Occipital lobe (tissue), 2 donors: ENCODE results near the gene HTR2A. TPM values are rescaled to one million over a fixed set of nuclear protein-coding genes. Genes with fewer than 3 reads are reported as not detected.

ENCODE experiments used
- DNase-seq: peaks from one replicate; lab custom pipeline; 2025; lab: John Stamatoyannopoulos, UW
- total RNA-seq: library from RNA; depleted of rRNA; stranded (reverse); fragments of >200 nt; gene quantifications from one replicate; pipeline ENCODE4 v1.2.3, GENCODE V29; 2014

Gene HTR2A
- total RNA-seq, 1 donor from 2014 or later: 9.2 TPM

GRCh38 chr13:46871557-46871956 is 25.3 kb downstream of the HTR2A start:
- no peak for DNase-seq

GRCh38 chr13:46868091-46868490 is 28.8 kb downstream of the HTR2A start:
- DNase-seq: no peak

GRCh38 chr13:46866150-46866549 is 30.7 kb downstream of the HTR2A start:
- DNase-seq: no peak

GRCh38 chr13:46864941-46865340 is 31.9 kb downstream of the HTR2A start:
- DNase-seq: no peak

GRCh38 chr13:46861959-46862358 is 34.9 kb downstream of the HTR2A start:
- no peak for DNase-seq

- DNase-seq: no peak
These were observed 36.1 kb downstream of the HTR2A start for GRCh38 chr13:46860722-46861121.

- no peak for DNase-seq
These were observed 38.1 kb downstream of the HTR2A start for GRCh38 chr13:46858776-46859175.

GRCh38 chr13:46858163-46858562 is 38.7 kb downstream of the HTR2A start:
- no peak for DNase-seq

GRCh38 chr13:46855664-46856063 is 41.2 kb downstream of the HTR2A start:
- DNase-seq: no peak

GRCh38 chr13:46855166-46855565 is 41.7 kb downstream of the HTR2A start:
- no peak for DNase-seq

- no peak for DNase-seq
These were observed 44.7 kb downstream of the HTR2A start for GRCh38 chr13:46852168-46852567.

- DNase-seq: no peak
These were observed 46.6 kb downstream of the HTR2A start for GRCh38 chr13:46850214-46850613.

GRCh38 chr13:46846726-46847125 is 50.1 kb downstream of the HTR2A start:
- no peak for DNase-seq

- no peak for DNase-seq
These were observed 51.7 kb downstream of the HTR2A start for GRCh38 chr13:46845146-46845545.

GRCh38 chr13:46844431-46844830 is 52.4 kb downstream of the HTR2A start:
- DNase-seq: no peak

- no peak for DNase-seq
These were observed 57.5 kb downstream of the HTR2A start for GRCh38 chr13:46839399-46839798.

- no peak for DNase-seq
These were observed 62.2 kb downstream of the HTR2A start for GRCh38 chr13:46834657-46835056.

- DNase-seq: no peak
These were observed 65.2 kb downstream of the HTR2A start for GRCh38 chr13:46831588-46832194.

GRCh38 chr13:46830405-46831005 is 66.3 kb downstream of the HTR2A start:
- DNase-seq: no peak

- no peak for DNase-seq
These were observed 74.3 kb downstream of the HTR2A start for GRCh38 chr13:46822551-46822950.

- no peak for DNase-seq
These were observed 78.9 kb downstream of the HTR2A start for GRCh38 chr13:46817838-46818476.

- no peak for DNase-seq
These were observed 79.8 kb downstream of the HTR2A start for GRCh38 chr13:46817095-46817494.

- DNase-seq: no peak
These were observed 80.5 kb downstream of the HTR2A start for GRCh38 chr13:46816371-46816770.
